Stimulated activated CD8-positive, alpha-beta memory T cell treated with anti-CD3 and anti-CD28 coated beads, Interleukin-4, amount 100 ng/mL, for 24 hours (primary cell): ENCODE results near the gene LRRC2.
A peak's percentile ranks its signal among the peaks of the same experiment; 100 is the strongest.
"Not testable (repeated sequence)": the region's sequence is repeated elsewhere in the genome, so short reads cannot be mapped to it uniquely, and the experiment has no call there.

Source experiments
- DNase-seq: peaks from one replicate; pipeline ENCODE4 v3.0.0-alpha.2; 2020; ENCODE audit warnings: low read depth

Gene LRRC2

GRCh38 chr3:46497556-46498265 is 68.4 kb downstream of the LRRC2 start, which contains the start of gene RTP3:
RTP3 (plus strand) TSS chr3:46497976; CDS start chr3:46498063, 87 bp downstream.
- no peak for DNase-seq

GRCh38 chr3:46496746-46497555 is 69.2 kb downstream of the LRRC2 start:
- DNase-seq = peak; percentile 15

DNA sequence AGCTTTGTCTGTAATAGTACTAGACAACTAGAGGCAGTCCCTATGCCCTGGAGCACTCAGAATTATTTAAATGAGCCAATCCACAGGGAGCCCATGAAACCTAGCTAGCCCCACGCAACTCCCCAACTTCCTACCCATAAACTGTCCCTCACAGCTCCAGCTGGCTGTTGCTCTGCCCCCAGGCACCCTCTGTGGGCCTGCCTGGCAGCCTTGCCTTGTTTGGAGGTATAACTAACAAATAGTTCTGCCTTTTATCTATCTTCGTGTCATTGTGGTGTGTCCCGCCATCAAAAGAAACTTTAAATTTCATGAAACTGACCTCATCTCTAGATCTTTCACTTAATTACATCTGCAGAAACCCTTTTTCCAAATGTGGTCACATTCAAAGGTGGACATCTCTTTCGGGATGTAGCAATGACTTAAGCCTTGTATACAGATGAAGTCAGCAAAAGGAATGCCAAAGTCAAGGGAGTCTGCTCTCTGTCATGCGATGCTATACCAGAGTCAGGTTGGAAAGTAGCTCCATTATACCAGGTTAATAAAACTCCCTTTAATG is 70.1 kb downstream of the LRRC2 start:
- DNase-seq = no peak

GRCh38 chr3:46494491-46494890 is 71.6 kb downstream of the LRRC2 start:
- DNase-seq = not testable (repeated sequence)

GRCh38 chr3:46492890-46493547 is 73.1 kb downstream of the LRRC2 start:
- DNase-seq = no peak

DNA sequence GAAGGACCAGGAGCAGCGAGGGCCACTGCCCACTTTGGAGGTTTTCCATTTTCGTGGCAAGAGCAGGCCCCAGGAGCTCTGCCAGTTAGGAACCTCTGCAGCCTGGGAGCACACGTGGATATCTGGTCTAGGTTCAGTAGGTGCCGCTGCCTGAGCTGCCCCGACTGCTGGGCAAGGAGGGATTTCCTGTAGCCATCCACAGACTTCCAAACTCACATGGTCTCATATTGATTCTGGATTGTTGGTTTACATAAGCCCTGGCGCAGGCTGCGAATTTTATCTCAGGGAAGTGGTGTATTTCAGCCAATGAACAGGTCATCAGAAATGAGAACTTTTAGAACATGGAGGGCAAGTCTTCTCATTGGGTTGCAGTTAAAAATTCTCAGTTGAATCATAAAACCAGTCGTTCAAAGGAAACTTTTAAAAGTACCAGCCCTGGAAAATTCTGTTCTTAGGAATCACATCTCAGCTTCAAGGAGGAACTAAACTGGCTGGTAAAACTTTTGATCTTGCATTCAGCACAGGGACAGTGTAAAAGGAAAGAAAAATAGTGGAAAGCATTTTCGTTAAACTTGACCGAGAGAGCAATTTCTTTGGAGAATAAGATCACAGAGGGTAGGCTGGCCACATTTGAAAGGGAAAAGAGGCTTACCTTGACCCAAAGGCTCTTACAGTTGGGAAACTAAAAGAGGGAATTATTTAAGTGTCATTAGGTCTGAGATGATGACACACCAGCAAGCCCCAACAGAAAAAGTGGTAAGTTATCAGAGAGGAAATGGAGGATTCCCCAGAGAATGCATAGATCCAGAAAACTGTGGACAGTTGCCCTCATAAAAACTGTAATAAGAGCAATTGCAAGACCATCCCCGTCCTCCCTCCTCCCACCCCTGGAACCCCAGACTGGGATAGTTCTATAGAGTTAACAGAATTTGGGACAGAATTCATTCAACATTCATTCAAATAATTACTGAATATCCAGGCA is 74.7 kb downstream of the LRRC2 start:
- DNase-seq = no peak

DNA sequence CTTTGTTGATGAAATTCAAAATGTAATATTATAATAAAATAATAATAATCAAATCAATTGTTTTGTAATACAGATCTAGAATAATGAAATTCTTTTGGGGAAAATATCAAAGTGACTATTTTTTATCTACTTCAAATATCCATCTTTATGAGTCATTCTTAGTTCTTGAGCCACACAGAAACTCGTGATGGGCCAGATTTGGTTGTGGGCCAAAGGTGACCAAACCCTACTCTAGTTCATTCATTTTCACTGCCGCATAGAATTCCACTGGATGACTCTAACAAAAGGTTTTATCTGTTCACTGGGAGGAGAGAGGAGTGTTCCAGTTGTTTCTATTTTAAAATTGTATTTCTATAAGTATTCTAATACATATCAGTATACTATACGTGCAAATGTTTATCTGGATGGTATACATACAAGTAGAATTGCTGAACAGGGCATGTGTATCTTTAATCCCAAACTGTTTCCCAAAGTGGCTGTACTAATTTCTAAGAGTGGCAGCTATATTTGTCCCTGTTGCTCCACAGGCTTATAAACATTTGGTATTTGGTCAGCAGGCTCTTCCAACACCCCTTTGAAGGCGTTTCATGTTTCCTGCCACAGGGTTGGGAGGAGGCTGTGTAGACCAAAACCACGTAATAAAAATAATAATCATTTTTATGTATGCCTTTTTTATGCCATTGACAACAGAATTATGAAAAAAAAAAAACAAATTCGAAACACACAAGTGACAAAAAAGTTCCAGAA is 75.6 kb downstream of the LRRC2 start:
- DNase-seq = no peak

- no peak for DNase-seq
Measured at GRCh38 chr3:46489875-46490274, 76.2 kb downstream of the LRRC2 start.

GRCh38 chr3:46489381-46489780 is 76.7 kb downstream of the LRRC2 start:
- no peak for DNase-seq

- DNase-seq = peak; percentile 89
Measured at GRCh38 chr3:46488735-46489361, 77.3 kb downstream of the LRRC2 start.

- DNase-seq = no peak
Measured at GRCh38 chr3:46485779-46486175, 80.3 kb downstream of the LRRC2 start.

DNA sequence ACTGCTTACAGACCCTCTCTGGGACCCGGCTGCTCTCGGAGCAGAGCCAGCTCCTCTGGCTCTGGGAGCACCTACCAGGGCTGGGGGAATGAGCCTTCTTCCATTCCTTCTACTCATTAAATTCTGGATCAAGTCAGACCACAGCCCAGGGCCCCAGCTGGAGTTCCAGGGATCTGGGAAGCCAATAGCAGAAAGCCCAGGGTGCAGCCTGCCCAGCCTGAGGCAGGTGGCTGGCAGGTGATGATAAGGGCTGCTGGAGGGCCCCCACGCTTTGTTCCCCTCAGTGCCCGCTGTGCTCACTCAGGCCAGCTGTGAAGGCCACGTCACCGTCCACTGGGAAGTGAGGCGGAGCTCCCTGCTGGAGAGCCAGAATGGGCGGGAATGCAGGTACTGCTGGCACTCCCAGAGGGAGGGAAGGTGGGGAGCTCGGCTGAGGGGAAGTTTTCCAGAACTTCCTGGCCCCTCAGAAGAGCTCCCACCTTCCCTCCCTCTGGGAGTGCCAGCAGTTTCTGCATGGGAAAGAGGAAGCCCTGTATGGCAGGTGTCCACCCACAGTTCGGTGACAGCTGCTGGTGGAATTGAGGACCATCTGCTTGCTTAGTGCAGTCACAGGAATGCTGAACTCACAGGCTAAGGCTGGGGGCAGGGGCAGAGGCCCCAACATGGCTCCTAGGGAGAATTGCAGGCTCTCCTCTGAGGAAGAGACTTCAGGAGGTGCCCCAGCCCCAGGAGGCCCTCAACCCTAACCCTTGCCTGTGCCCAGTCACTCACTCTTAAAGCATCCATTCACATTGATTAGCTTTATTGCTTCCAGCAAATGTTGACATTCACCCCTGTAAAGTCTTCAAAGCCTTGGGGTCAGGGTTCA is 81.0 kb downstream of the LRRC2 start:
- no peak for DNase-seq

- no peak for DNase-seq
Measured at GRCh38 chr3:46484388-46484787, 81.7 kb downstream of the LRRC2 start.

GRCh38 chr3:46483825-46484224 is 82.3 kb downstream of the LRRC2 start:
- DNase-seq = no peak

- DNase-seq = no peak
Measured at GRCh38 chr3:46482632-46483350, 83.3 kb downstream of the LRRC2 start.

- no peak for DNase-seq
Measured at GRCh38 chr3:46481636-46482035, 84.5 kb downstream of the LRRC2 start.

- DNase-seq = no peak
Measured at GRCh38 chr3:46480491-46481195, 85.5 kb downstream of the LRRC2 start.

DNA sequence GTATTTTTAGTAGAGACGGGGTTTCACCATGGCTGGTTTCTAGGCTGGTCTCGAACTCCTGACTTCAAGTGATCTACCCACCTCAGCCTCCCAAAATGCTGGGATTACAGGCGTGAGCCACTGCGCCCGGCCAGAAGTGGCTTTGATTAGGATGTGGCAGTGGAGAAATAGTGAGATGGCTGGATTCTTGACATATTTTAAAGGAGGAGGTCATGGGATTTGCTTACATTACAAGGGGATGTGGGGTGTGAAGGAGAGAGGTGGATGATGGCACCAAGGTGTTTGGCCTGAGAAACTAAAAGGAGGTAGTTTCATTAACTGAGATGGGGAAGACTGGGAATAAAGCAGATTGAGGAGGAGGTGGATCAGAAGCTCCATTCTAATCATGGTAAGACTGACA is 86.4 kb downstream of the LRRC2 start:
- no peak for DNase-seq
